HG03108 (cell line): Measurements from ENCODE around the gene CMIP.

Experiments used
- ATAC-seq: cut with Tn5 transposase; IDR thresholded peaks from one replicate; pipeline ENCODE4 v1.9.1; 2021; ENCODE audit warnings: moderate library complexity; ENCODE audit not compliant: unreplicated experiment

Gene CMIP

DNA sequence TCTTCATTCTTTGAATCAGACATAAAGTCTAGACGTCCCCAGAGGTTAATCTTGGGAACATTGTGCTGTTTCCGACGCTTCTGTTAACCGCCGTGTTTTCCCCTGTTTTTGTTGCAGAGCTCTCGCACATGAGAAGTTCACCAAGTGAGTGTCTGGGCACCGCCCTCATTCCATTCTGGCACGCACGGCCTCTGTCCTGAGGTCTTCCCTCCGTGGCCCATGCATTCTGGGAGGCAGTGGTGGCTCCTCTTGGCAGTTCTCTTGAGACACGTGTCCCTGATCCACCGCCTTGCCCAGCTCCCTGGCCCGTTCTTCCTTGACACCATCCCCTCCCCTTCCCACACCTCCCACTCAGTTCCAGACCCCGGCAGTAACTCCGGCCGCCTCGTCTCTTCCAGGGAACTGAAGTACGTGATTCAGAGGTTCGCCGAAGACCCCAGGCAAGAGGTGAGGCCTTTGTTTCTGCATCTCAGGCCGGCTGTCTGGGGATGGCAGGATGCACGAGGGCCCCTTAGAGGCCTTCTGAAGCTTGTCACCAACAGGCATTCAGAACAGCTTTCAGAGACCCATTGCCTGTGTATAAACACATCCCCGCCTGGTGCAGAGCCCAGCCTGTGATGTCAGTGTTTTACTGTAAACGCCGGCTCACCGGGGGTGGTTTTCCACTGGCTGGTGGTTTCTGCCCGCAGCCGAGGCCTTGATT is 248.6 kb downstream of the CMIP start:
- ATAC-seq: no peak

- ATAC-seq: no peak
Measured at GRCh38 chr16:81693744-81694303, 249.2 kb downstream of the CMIP start.

- ATAC-seq: no peak
Measured at GRCh38 chr16:81694494-81695280, 250.1 kb downstream of the CMIP start.

- ATAC-seq: no peak
Measured at GRCh38 chr16:81695321-81696165, 250.9 kb downstream of the CMIP start.

- ATAC-seq: no peak
Measured at GRCh38 chr16:81696166-81696960, 251.8 kb downstream of the CMIP start.

DNA sequence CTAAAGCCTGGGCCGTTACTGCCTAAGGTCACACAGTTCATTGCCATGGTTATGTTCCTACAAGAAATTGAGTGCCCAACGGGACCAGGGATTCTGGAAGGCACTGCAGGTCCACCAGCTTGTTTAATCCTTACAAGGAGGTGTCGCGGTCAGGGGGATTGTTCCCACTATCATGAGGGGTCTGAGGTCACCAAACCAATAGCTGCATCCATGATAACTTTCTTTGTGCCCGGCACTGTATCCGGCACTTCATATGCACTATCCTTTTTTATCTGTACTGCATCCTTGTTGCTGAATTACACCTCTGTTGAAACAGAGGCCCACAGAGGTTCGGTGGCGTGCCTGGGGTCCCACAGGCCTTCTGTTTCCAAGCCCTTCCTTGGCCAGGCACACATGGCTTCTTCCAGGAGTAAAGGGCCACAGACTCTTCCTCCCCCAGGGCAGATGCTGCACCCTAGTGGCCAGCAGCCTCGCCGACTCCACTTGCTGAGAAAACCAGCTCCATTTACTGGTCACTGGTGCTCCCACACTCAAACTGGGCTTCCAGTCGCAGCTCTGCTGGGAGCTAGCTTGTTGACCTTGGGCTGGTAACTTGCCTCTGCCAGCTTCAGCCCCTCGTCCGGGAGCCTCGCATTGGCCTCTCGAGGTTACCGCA is 252.5 kb downstream of the CMIP start:
- ATAC-seq: no peak

DNA sequence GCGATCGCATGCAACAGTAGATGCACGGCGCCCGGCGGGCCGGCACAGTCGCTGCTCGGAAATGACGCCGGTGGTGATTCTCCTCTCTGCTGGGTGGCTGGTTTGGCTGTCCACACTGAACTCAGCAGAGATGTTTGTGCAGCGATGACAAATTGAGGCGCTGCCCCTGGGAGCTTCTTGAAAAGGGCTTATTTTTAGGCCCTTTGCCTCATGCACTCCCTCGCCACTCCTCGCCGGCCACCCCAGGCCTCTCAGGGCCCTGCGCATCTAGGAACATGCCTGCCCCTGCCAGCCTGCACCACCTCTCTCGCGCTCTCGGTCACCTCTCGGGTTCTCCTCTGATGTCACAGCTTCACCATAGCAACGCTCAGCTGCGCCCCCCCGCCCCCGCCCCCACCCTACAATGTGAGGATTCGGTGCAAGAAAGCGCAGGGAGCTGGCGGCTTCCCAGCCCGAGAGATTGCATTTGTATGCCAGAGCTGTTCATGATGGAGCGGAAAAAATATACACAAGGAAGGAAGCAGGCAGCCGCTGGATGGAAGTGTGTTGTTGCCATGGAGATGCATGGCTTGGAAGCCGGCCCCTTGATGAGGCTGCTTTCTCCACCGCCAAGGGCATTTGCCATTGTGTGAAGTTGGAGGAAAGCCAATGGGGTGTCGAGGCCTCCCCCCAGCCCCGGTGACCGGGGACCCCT is 253.2 kb downstream of the CMIP start:
- ATAC-seq: no peak

DNA sequence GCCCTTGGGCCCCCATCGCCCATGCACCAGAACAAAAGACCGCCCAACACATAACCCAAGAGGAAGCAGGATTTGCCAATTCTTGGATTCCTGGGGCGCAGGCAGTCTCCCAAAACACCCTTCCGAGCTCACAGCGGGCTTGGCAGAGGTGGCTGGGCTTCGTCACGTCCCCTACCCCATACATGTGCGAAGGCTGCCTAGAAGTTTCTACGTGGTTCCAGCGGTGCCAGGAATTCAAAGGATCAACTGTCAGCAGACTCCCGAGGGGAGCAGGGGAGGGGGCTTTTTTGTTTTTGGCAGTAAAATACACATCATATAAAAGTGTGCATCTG is 253.7 kb downstream of the CMIP start:
- no peak for ATAC-seq

- ATAC-seq: no peak
Measured at GRCh38 chr16:81699596-81699995, 255.0 kb downstream of the CMIP start.

DNA sequence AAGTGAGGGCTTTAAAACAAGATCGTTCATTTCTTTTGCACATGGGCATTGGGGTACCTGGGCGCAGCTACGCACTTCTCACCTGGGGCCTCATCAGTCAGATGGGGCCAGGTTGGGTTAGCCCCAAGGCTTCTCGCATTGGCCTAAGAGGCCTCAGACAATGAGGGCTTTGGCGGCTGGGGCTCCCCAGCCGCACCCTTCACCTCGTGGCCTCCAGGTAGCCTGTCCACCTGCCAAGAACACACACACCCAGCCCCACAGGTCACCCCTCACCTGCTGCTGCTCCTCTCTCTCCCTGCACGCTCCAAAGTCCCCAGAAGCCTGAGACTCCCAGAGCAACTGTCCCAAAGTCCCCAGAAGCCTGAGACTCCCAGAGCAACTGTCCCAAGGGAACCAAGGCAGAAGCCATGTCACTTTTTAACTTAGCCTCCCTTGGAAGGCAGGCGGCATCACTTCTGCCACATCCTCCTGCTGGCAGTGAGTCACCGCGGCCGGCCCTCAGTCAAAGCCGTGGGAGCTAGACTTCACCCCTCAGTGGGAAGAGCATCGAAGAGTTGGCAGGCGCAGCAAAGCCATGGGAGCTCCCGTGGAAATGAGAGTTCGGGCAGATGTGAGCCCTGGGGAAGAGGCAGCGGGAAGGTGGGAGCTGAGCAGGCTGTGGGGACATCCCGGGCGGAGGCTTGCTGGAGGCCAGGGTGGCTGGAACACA is 255.6 kb downstream of the CMIP start:
- ATAC-seq: no peak

DNA sequence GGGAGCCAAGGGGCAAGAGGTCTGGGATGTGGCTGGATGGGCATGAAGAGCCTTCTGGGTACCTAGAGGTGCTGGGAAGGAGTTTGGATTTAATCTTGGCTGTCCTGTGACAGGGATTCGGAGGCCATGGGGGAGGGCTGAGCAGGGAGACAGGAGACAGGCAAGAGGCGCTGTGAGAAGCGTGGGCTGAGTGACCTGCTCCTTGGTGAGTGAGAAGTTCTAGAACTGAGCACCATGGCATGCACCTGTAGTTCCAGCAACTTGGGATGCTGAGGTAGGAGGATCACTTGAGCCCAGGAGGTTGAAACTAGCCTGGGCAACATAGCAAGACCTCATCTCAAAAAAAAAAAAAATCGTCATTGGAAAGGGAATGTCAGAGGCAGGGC is 256.2 kb downstream of the CMIP start:
- no peak for ATAC-seq

DNA sequence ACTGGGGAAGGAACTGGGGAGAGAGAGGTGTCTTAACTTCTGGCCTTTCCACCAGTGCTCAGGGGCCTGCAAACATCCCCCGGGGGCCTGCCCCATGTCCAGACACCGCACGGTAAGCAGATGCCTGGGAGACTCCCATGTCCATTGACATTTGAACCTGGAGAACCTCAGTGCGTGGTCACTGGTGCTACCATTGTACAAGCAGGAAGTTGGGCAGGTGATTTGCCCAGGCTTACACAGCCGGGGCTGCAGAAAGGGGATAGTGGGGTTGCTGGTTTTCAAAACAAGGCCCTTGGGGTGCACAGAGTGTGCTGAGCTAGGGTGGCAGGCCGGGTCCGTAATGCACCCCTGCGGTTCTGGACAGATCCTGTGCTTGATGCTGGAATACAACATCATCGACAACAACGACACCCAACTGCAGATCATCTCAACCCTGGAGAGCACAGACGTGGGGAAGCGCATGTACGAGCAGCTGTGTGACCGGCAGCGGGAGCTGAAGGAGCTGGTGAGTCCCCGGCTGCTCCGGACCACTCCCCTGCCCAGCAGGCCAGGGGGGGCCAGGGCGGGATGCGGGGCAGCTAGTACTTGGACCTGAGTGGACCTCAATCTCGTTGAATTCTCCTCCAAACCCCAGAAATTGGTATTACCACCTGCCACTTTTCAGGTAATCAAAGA is 256.8 kb downstream of the CMIP start:
- ATAC-seq: no peak

DNA sequence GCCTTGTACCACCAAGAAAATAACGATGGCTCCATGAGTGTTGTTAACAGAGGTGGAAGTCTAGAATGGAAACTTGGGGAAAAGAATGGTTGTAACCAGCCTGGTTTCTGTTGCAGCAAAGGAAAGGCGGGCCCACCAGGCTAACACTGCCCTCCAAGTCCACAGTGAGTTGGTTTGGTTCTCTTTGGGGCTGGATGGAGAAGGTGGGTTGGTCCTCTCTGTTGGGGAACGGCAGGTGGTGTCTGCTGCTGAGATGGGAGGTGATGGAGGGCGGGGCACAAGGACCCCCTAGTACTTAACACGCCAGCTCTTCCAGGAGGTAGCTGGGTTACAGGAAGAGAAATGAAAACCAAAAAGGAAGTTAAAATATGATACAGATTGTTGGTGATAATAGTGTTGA is 257.9 kb downstream of the CMIP start:
- no peak for ATAC-seq

DNA sequence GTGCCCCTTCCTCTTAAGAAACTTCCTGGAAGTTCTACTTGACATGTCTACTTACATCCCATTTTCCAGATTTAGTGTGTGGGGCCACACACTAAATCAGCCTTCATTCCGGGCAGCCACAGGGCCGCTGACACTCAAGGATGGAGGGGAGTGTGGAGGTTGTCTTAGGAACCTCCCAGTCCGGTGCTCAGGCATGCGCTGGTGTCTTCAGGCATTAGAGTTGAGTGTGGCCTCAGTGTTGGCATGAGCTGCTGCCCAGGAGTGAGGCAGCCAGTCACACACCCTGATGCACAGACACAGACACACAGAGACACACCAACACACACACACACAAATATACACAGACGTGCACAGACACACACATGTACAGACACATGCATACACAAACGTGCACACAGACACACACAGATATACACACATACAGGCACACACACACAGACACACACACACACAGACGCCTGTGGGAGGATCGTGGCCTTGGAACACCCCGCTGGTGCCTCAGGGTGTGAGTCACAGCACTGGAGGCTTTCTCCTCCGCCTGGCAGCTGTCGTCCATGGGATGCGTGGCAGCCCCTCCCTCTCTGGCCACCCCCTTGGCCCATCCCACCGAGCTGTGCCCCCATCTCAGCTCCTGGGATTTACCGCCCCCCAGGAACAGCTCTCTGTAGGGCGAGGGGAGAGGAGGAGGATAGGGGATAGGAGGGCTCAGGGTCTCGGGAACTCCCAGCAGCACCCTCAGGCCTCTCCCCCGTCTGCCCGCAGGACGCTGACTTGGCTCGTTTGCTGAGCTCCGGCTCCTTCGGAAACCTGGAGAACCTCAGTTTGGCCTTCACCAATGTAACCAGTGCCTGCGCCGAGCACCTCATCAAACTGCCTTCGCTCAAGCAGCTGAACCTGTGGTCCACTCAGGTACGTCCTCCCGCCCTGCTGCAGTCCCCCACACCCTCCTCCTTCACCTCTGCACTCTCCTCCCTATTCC is 258.9 kb downstream of the CMIP start:
- no peak for ATAC-seq

DNA sequence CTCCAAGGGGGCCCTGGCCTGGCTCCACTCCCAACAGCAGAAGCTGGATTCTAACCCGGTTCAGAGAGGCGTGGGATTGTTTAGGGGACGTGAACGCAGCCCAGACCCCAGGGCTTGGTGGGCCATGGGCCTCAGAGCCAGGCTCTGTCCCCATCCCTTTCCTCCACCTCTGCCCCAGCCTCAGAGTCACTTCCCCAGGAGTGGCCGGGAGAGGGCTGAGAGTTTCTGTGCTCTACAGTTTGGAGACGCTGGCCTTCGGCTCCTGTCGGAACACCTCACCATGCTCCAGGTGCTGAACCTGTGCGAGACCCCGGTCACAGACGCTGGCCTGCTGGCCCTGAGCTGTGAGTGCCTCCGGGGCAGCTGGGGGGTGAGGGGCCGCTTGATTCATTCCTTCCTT is 260.7 kb downstream of the CMIP start:
- ATAC-seq: no peak

DNA sequence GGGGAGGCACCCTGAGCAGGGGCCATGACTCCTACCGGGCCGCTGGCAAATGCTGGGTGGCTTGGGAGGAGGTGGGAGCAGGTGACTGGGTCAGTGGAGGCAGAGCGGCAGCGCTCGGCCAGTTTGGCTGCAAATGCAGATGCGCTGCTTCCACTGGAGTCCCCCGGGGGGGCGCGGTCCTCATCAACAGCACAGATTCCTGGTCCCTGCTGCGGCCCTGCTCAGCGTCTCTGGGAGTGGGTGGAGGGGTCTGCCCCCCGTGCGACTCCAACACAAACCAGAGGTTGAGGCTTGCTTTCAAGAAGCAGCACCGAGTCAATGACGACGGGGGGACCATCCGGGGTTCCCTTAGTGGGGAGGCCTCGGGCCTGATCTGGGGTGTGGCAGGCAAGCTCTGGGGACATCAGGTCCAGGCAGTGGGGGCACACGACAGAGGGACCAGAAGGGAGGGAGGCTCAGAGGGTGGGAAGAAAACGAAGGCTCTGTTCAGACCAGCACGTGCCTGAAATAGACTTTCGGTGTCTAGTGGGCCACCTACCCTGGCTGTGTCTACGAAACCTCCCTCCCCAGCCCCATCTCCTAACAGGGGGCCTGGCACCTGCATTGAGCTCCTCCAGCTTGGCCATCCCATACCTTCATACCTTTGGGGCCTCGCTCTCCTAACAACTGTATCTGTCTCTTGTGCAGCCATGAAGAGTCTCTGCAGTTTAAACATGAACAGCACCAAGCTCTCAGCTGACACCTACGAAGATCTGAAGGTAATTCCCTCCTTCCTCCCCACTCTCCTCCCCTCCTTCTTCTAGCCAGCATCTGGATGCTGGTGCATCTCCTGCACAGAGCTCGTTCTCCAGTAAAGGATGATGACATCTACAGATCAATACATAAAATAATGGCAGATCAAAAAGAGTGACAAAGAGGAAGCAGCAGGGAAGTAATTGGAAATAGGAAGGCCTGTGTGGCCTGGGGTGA is 262.0 kb downstream of the CMIP start:
- ATAC-seq: no peak
